ENCODE results near the gene NAT9.

NAT9 gene

GRCh38 chr17:74740173-74740572 lies 36.0 kb downstream of the NAT9 start:
- peaks cover 5 to 11% of the 10 kb centered on the region in 2 donors for H3K9me3 Mint-ChIP-seq
- peaks cover 8% of the 10 kb centered on the region for H3K27me3 Mint-ChIP-seq
- peaks cover 79% of the 10 kb centered on the region for H3K4me1 Mint-ChIP-seq
- ATAC-seq: no peak
- H3K4me3 Mint-ChIP-seq: peak overlapping the region in 1 of 2 donors; percentile 6
- no peak for DNase-seq
- no peak overlapping the region for H3K27ac Mint-ChIP-seq

DNA sequence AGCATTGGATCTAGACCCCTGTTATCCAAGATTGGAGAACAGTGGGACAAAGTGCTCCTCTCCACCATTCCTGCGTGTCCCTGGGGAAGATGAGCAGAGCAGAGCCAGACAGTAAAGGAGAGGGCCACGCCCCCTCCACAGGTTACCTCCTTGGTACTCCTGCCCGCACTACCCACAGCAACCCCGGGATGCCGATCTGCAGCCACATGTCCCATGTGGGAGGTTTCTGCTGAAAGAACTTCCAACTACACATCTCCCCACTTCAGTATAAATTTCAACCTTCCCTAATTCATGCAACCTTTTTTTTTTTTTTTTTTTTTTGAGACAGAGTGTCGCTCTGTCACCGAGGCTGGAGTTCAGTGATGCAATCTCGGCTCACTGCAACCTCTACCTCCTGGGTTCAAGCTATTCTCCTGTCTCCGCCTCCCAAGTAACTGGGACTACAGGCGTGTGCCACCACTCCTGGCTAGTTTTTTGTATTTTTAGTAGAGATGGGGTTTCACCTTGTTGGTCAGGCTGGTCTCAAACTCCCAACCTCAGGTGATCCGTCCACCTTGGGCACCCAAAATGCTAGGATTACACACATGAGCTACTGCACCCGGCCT lies 36.8 kb downstream of the NAT9 start:
- H3K4me3 Mint-ChIP-seq: peak overlapping the region; percentile 87 to 88
- peak overlapping the region in 1 of 2 donors; percentile 72 for H3K27ac Mint-ChIP-seq
- ATAC-seq: no peak
- H3K9me3 Mint-ChIP-seq: peaks cover 5 to 11% of the 10 kb centered on the region in 2 donors
- DNase-seq: peak in 1 of 2 donors; percentile 38
- H3K27me3 Mint-ChIP-seq: peaks cover 15% of the 10 kb centered on the region
- peaks cover 72% of the 10 kb centered on the region for H3K4me1 Mint-ChIP-seq

DNA sequence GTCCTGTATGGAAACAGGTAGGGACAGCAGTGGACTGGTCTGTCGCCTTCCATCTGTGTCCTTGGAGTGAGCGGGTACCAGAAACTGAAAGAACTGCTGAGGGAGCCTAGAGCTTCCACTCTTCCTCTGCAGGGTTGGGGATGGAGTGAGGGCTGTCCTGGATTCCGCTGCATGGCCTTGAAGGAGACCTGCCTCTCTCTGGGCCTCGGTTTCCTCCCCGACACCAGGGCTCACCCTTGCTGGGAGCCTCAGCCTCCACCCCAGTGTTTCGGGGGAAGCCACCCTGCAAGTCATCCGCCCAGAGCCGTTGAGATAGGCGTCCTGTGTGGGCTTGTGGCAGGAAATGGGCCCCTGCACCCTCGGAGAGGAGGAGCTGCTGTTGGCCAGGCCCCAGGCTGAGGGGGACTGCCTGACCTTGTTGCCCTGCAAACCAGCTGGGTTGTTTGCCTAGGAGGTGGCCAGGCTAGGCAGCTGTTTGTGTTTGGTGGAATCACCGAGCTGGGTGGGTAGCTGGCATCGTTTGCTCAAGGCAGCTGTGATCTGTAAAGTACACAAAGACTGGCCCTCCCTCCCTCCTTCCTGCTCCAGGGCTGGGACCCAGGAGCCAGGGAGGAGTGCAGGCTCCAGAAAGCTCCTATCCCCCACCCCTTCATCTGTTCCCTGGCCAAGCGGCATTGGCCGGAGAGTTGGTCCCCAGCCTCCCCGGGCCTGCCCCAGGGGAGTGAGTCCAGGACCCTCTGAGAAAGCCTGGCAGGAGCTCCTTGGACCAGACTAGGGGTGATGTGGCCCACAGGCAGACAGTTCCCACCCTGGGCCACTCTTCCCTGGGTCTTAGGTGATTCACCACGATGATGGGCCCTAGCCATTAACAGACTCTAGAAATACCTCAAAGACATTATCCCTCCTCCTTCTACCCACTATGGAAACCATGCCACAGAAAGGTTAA lies 37.8 kb downstream of the NAT9 start:
- Mint-ChIP-seq H3K4me3 (peak overlapping the region; percentile 87 to 88), H3K27me3 (peaks cover 15% of the 10 kb centered on the region), H3K4me1 (peaks cover 62% of the 10 kb centered on the region), H3K9me3 (peaks cover 0 to 2% of the 10 kb centered on the region in 2 donors), H3K27ac (peak overlapping the region; percentile 27 to 57)
- ATAC-seq (peak; percentile 89), DNase-seq (peak; percentile 85 to 93)

GRCh38 chr17:74737299-74738050 lies 38.7 kb downstream of the NAT9 start:
- DNase-seq (peak; percentile 55 to 60), ATAC-seq (peak; percentile 18)
- peaks cover 53% of the 10 kb centered on the region for H3K4me1 Mint-ChIP-seq
- H3K9me3 Mint-ChIP-seq: no peaks in the 10 kb centered on the region
- H3K27ac Mint-ChIP-seq: peak overlapping the region; percentile 57 to 74
- H3K4me3 Mint-ChIP-seq: peak overlapping the region; percentile 87 to 88
- peaks cover 15% of the 10 kb centered on the region for H3K27me3 Mint-ChIP-seq

- peaks cover 46% of the 10 kb centered on the region for H3K4me1 Mint-ChIP-seq
- ATAC-seq (peak; percentile 39), DNase-seq (peak; percentile 64 to 67)
- no peaks in the 10 kb centered on the region for H3K9me3 Mint-ChIP-seq
- H3K27me3 Mint-ChIP-seq: peaks cover 15% of the 10 kb centered on the region
- peak within 1 kb of the TSS; percentile 87 to 88 for H3K4me3 Mint-ChIP-seq
- peak within 1 kb of the TSS; percentile 57 to 74 for H3K27ac Mint-ChIP-seq
Observed at GRCh38 chr17:74736513-74737298, 39.4 kb downstream of the NAT9 start, which contains the start of gene RAB37. Gene RAB37, plus strand, starts transcription at chr17:74737256. Its CDS starts 17 bp downstream, at chr17:74737273.

- DNase-seq (peak in 1 of 2 donors; percentile 54), ATAC-seq (no peak)
- peaks cover 40% of the 10 kb centered on the region for H3K4me1 Mint-ChIP-seq
- peaks cover 15% of the 10 kb centered on the region for H3K27me3 Mint-ChIP-seq
- no peak overlapping the region for H3K4me3 Mint-ChIP-seq
- no peaks in the 10 kb centered on the region for H3K9me3 Mint-ChIP-seq
- no peak overlapping the region for H3K27ac Mint-ChIP-seq
Observed at GRCh38 chr17:74734256-74734655, 41.9 kb downstream of the NAT9 start.

GRCh38 chr17:74733365-74734122 lies 42.6 kb downstream of the NAT9 start:
- ATAC-seq: no peak
- H3K9me3 Mint-ChIP-seq: no peaks in the 10 kb centered on the region
- peaks cover 33% of the 10 kb centered on the region for H3K4me1 Mint-ChIP-seq
- DNase-seq: peak in 1 of 2 donors; percentile 39
- H3K27me3 Mint-ChIP-seq: peaks cover 15% of the 10 kb centered on the region
- no peak overlapping the region for H3K4me3 Mint-ChIP-seq
- no peak overlapping the region for H3K27ac Mint-ChIP-seq

- no peak overlapping the region for H3K4me3 Mint-ChIP-seq
- H3K27me3 Mint-ChIP-seq: peaks cover 15% of the 10 kb centered on the region
- no peak for ATAC-seq
- no peaks in the 10 kb centered on the region for H3K9me3 Mint-ChIP-seq
- H3K4me1 Mint-ChIP-seq: peaks cover 26% of the 10 kb centered on the region
- DNase-seq: no peak
- H3K27ac Mint-ChIP-seq: no peak overlapping the region
Observed at GRCh38 chr17:74732042-74732867, 43.9 kb downstream of the NAT9 start.

- no peak for DNase-seq
- Mint-ChIP-seq H3K27me3 (peaks cover 11% of the 10 kb centered on the region), H3K4me1 (peaks cover 22% of the 10 kb centered on the region), H3K4me3 (no peak overlapping the region), H3K27ac (no peak overlapping the region), H3K9me3 (no peaks in the 10 kb centered on the region)
- ATAC-seq: peak; percentile 1
Observed at GRCh38 chr17:74731347-74731605, 44.9 kb downstream of the NAT9 start.

- peaks cover 19% of the 10 kb centered on the region for H3K4me1 Mint-ChIP-seq
- ATAC-seq: peak; percentile 93
Observed at GRCh38 chr17:74730491-74731346, 45.4 kb downstream of the NAT9 start.

DNA sequence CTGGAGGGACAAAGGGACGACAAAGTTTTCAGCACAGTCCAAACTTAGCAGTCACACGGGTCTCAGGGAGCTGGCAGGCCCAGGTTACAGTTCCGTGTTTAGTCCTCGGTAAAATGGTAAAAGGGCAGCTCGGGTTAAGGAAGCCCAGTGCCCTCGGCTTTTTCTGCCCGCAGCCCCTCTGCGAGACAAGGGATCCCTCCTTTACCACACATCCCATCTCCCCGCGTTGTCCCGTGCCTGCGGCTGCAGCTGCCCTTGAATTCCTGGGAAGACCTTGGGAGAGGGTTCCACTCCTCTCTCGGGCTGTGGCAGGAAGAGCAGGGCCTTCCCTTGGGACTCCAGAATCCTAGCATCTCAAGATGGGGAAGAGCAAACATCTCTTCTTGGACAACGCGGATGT lies 46.3 kb downstream of the NAT9 start:
- H3K4me1 Mint-ChIP-seq: peaks cover 19% of the 10 kb centered on the region
- H3K27me3 Mint-ChIP-seq: peaks cover 6% of the 10 kb centered on the region
- no peaks in the 10 kb centered on the region for H3K9me3 Mint-ChIP-seq
- H3K27ac Mint-ChIP-seq: no peak overlapping the region
- no peak for DNase-seq
- no peak overlapping the region for H3K4me3 Mint-ChIP-seq
- ATAC-seq: no peak

More at GRCh38 chr17:74730491-74731346, 45.4 kb downstream of the NAT9 start:
- Mint-ChIP-seq H3K4me3 (no peak overlapping the region), H3K9me3 (no peaks in the 10 kb centered on the region), H3K27me3 (peaks cover 7% of the 10 kb centered on the region), H3K27ac (no peak overlapping the region)
- peak; percentile 63 to 83 for DNase-seq

DNA sequence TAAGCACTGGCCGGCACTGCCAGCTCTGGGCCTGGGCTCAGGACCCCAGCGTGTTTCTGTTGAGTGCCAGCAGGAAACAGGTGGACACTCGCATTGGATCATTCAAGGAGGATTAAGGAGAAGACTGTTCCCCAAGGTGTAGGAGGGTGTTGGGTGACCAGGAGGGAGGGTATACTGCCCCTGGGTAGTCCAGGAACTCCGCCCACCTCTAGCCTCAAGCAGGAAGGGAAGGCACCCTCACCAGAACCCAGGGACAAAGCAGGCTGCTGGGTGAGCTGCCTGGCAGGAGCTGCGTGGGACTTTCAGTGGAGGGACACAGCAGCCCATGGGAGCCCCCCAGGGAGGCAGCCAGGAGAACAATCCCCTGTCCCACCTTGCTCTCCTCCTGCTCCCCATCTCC lies 46.8 kb downstream of the NAT9 start:
- H3K9me3 Mint-ChIP-seq: no peaks in the 10 kb centered on the region

DNA sequence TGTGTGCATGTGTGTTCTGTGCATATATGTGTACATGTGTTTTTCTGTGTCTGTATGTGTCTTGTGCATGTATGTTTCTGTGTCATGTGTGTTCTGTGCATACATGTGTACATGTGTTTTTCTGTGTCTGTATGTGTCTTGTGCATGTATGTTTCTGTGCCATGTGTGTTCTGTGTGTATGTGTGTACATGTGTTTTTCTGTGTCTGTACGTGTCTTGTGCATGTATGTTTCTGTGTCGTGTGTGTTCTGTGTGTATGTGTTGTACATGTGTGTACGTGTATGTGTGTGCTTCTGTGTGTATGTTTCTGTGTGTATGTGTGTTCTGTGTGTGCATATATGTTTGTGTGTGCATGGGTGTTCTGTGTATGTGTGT lies 47.5 kb downstream of the NAT9 start:
- no peak for ATAC-seq
- no peak for DNase-seq

More for the DNA sequence above, 46.8 kb downstream of the NAT9 start:
- DNase-seq (no peak), ATAC-seq (no peak)
- Mint-ChIP-seq H3K4me1 (peaks cover 19% of the 10 kb centered on the region), H3K27ac (no peak overlapping the region), H3K4me3 (no peak overlapping the region), H3K27me3 (peaks cover under 1% of the 10 kb centered on the region)

More for the DNA sequence above, 47.5 kb downstream of the NAT9 start:
- Mint-ChIP-seq H3K27ac (no peak overlapping the region), H3K27me3 (no peaks in the 10 kb centered on the region), H3K4me3 (no peak overlapping the region), H3K4me1 (peaks cover 19% of the 10 kb centered on the region), H3K9me3 (no peaks in the 10 kb centered on the region)
